T47D (cell line): ENCODE results near the gene TXNDC11.
A peak's percentile ranks its signal among the peaks of the same experiment; 100 is the strongest.

Experiments used
- DNase-seq, 2 experiments: peaks; one replicate each; pipeline versions ENCODE4 v3.0.0 to v3.0.0-alpha.2; 2011 to 2012; ENCODE audit warnings: low read depth in 1 of 2, low spot score in 1 of 2
- JUND ChIP-seq: IDR thresholded peaks from 2 replicates; pipeline ENCODE4 v1.6.1; 2012; ENCODE audit warnings: low read depth
- in situ Hi-C: cut with HindIII; loops from 2 replicates; pipeline ENCODE4 v1.10.0; 2016; ENCODE audit warnings: low sequenced_read_pairs, low pct_unique_long_range_greater_than_20kb

TXNDC11 gene

GRCh38 chr16:11762431-11762830 is 19.8 kb upstream of the TXNDC11 start:
- in situ Hi-C loops, result no loop called here
- no peak for TF ChIP-seq JUND

DNA sequence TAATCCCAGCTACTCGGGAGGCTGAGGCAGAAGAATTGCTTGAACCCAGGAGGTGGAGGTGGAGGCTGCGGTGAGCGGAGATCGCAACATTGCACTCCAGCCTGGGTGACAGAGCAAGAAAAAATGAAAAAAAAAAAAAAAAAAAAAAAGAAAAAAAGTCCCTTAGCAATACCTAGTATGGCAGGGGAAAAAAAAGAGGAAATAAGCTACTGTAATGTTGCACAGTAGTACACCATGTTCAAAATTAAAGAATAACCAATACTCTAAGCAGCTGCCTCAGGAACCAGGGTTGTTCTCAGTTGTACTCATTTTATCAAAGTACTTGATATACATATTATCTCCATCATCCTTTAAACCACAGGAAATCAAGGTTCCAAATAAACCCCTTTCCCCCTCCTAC is 17.3 kb upstream of the TXNDC11 start:
- in situ Hi-C loops, result no loop called here
- no peak for DNase-seq

More at GRCh38 chr16:11762431-11762830, 19.8 kb upstream of the TXNDC11 start:
- DNase-seq, result no peak

DNA sequence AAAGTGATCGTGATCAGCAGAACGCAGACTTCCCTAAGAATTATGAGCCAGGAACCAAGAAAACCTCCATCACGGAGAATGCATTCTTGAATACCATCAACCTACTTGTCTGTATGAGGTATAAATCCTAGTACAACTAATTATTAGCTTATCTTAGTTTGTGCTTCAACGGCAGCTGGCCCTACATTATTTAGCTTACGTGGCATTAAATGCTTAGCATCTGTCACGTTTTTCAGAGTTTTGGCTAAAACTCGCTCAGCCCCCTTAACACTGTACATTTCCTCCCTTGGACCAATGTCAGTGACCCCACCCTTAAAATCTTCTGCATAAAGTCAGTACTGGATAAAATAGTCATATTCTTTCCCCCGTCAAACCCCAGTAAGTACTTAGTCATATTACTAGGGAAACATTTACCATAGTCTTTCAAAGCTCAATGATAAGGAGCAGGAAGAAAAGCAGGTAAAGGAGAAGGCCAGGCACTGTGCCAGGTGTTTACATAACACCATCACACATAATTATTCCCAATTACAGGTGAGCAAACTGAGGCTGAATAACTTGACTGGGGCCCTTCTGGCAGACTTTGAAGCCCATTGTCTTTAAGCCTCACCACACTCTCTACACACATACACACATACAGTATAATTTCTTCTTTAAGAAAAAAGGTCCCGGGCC is 16.6 kb upstream of the TXNDC11 start:
- TF ChIP-seq JUND, result no peak
- in situ Hi-C loops, result no loop called here
- DNase-seq, result no peak

More for the DNA sequence above, 17.3 kb upstream of the TXNDC11 start:
- no peak for TF ChIP-seq JUND

DNA sequence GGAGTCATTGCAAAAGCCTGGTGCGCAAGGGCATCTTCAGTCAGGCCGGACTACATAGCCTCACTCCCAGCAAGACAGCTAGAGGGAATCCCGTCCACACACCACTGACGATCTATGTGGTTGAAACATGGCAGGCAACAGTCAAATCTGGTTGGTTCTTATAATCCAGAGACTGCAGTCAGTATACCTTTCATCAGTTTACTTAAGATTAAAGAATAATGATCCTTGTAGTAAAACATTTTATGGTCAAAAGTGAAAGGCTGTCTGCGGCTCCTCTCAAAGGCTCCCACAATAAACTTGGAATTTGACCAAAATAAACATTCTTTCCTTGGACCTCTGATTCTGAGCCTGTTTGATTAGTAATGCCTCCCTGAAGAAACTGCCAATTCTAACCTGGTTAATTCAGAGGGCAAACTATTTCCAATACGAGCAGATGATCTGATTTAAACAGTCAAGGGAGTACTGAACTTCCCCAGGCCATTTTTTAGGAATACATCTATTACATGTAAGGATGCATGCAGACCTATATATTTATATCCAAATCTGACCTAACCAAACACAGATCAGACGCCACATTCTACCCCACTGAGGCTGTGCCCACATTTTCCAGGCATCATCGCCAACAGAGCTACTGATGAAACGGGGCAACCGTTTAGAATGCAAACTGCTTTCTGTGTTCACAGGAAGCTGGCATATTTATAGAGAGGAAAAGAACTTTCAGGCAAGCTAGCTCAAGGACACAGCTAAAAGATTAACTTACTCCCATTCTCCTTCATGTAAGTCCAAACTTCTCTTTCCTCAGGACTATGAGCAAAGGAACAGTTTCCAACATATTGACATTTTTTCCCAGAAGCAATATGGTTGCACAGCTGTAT is 15.3 kb upstream of the TXNDC11 start:
- in situ Hi-C loops, result no loop called here
- TF ChIP-seq JUND, result no peak
- peak in 1 of 2 experiments; percentile 28 for DNase-seq

DNA sequence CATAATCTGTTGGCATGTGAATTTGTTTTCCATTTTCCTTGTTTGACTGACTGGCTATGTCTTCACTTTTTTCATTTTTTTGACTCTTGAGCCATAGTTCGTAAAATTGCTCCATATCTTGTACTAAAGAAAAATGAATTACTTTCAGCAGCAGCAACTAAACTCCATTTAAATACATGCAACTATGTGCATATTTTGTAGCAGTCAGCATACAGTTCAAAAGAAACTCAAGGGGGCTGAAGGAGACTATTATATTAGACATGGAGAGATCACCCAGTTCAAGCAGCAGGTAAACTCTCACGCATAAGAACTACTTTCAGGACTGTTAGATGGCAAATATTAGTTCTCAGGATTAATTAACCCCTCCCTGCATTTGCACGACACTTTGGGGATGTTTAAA is 13.6 kb upstream of the TXNDC11 start:
- DNase-seq, result no peak
- in situ Hi-C loops, result no loop called here

GRCh38 chr16:11755022-11755760 is 12.5 kb upstream of the TXNDC11 start:
- TF ChIP-seq JUND, result no peak
- in situ Hi-C loops, result no loop called here
- peak in 1 of 2 experiments; percentile 12 for DNase-seq

More for the DNA sequence above, 13.6 kb upstream of the TXNDC11 start:
- no peak for TF ChIP-seq JUND

- DNase-seq, result peak in 1 of 2 experiments; percentile 71
- no peak for TF ChIP-seq JUND
- in situ Hi-C loops, result no loop called here
Measured at GRCh38 chr16:11752856-11753255, 10.2 kb upstream of the TXNDC11 start.

- no peak for TF ChIP-seq JUND
- no peak for DNase-seq
- in situ Hi-C loops, result no loop called here
Measured at GRCh38 chr16:11750056-11750455, 7.4 kb upstream of the TXNDC11 start.

DNA sequence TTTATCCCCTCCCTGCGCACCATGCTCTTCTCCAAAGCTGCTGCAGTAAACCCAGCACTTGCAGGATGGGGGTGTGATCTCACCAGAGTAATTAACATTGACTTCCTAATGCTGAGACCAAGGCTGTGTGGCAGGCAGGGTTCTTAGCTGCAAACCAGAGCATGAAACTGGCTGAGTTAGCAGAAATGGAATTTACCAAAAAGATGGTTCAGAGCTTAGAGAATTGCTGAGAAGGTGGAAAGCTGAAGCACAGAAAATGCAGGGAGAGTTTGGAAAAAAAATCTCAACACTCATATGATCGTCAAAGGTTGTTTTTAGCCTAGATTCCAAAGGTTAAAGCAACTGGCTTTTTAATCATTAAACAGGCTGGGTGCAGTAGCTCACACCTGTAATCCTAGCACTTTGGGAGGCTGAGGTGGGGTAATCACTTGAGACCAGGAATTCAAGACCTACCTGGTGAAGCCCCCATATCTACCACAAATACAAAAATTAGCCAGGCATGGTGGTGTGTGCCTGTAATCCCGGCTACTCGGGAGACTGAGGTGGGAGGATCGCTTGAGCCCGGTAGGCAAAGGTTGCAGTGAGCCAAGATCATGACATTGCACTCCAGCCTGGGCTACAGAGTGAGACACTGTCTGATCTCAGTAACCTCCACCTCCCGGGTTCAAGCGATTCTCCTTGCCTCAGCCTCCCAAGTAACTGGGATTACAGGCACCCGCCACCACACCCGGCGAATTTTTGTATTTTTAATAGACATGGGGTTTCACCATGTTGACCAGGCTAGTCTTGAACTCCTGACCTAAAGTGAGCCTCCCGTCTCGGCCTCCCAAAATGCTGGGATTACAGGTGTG is 6.0 kb upstream of the TXNDC11 start:
- no peak for TF ChIP-seq JUND
- in situ Hi-C loops, result no loop called here
- DNase-seq, result no peak

GRCh38 chr16:11747949-11748403 is 5.3 kb upstream of the TXNDC11 start:
- no peak for DNase-seq
- in situ Hi-C loops, result no loop called here
- TF ChIP-seq JUND, result no peak

- TF ChIP-seq JUND, result no peak
- DNase-seq, result no peak
- in situ Hi-C loops, result no loop called here
Measured at GRCh38 chr16:11744075-11744470, 1.4 kb upstream of the TXNDC11 start.
